HepG2 (cell line): ENCODE results near the gene ANO6. TPM values are rescaled to one million over a fixed set of nuclear protein-coding genes. Genes with fewer than 3 reads are reported as not detected.

Experiments
- ATAC-seq: fragments of 200-7000 bp; cut with Tn5 transposase; 3 replicates; pipeline ENCODE4 v1.9.1; 2020; ENCODE audit warnings: mild to moderate bottlenecking, moderate library complexity
- BruUV-seq: library from RNA; stranded (reverse); fragments of 400-500 nt; replicated peaks from 2 replicates; lab custom pipeline; 2021; lab: Mats Ljungman, UMichigan
- CTCF ChIA-PET: fragments of 300-600 bp; formaldehyde crosslinking; extraction: SDS; loops from one replicate; lab custom pipeline; 2021; ENCODE audit warnings: low total read pairs, inconsistent platforms, low intra/inter-chr PET ratio; lab: Yijun Ruan, JAX
- POLR2A ChIA-PET: fragments of 350-600 bp; sonication (Branson Sonifier 250); formaldehyde crosslinking; loops from one replicate; lab custom pipeline; 2020; ENCODE audit warnings: antibody characterized with exemption, inconsistent platforms; lab: Yijun Ruan, JAX
- DNase-seq: peaks from one replicate; pipeline ENCODE4 v3.0.0-alpha.2; 2015; ENCODE audit warnings: low spot score
- FAIRE-seq: peaks from 3 replicates; lab custom pipeline; 2011; peaks lifted over from hg19 to GRCh38; lab: Jason Lieb, UNC
- H2AFZ ChIP-seq: one replicate; pipeline ENCODE4 v1.6.1; 2011; ENCODE audit warnings: low read length, inconsistent platforms
- H3K27ac ChIP-seq: fragments of 300-600 bp; 3 replicates; pipeline ENCODE4 v1.8.0; 2011; ENCODE audit warnings: mixed run types, mild to moderate bottlenecking, mixed read lengths, low read length, inconsistent platforms; ENCODE audit not compliant: insufficient read depth; ENCODE audit errors: extremely low read length
- H3K27me3 ChIP-seq, 2 experiments: fragments of 200-600 bp in 1 of 2; 2 replicates in 1 of 2; 3 replicates in 1 of 2; pipeline versions ENCODE4 v1.6.0 to v1.8.0; 2011; ENCODE audit warnings: low read length in 2 of 2, mild to moderate bottlenecking in 2 of 2, moderate library complexity in 2 of 2, inconsistent platforms in 1 of 2; ENCODE audit not compliant: insufficient read depth in 2 of 2, control insufficient read depth in 1 of 2
- H3K36me3 ChIP-seq, 2 experiments: fragments of 200-600 bp in 1 of 2; replicated peaks in 1 of 2; 2 replicates in 1 of 2; 3 replicates in 1 of 2; pipeline versions ENCODE4 v1.5.1 to v1.8.0; 2011; ENCODE audit warnings: low read length in 2 of 2, inconsistent platforms in 1 of 2; ENCODE audit not compliant: insufficient read depth in 2 of 2, control insufficient read depth in 1 of 2
- H3K4me1 ChIP-seq: 2 replicates; pipeline ENCODE4 v1.5.1; 2012; ENCODE audit warnings: low read length, inconsistent platforms; ENCODE audit not compliant: insufficient read depth
- H3K4me2 ChIP-seq: 2 replicates; pipeline ENCODE4 v1.6.0; 2011; ENCODE audit warnings: low read depth, low read length, inconsistent platforms
- H3K4me3 ChIP-seq, 3 experiments: fragments of 200-600 bp in 1 of 3; sonication (generic), shearing (Covaris generic) in 1 of 3; replicated peaks in 1 of 3; 2 replicates each; pipeline ENCODE4 v1.5.1; 2011 to 2016; ENCODE audit warnings: low read length in 3 of 3, inconsistent platforms in 2 of 3, low read depth in 2 of 3, mild to moderate bottlenecking in 2 of 3, control low read depth in 1 of 3, mixed read lengths in 1 of 3; ENCODE audit not compliant: insufficient read depth in 1 of 3
- H3K79me2 ChIP-seq: one replicate; pipeline ENCODE4 v1.6.1; 2011; ENCODE audit warnings: low read length, inconsistent platforms; ENCODE audit not compliant: insufficient read depth
- H3K9ac ChIP-seq: 2 replicates; pipeline ENCODE4 v1.6.0; 2011; ENCODE audit warnings: mild to moderate bottlenecking, low read depth, low read length, inconsistent platforms; ENCODE audit not compliant: insufficient read depth
- H3K9me3 ChIP-seq: 2 replicates; pipeline ENCODE4 v1.5.1; 2012; ENCODE audit warnings: mild to moderate bottlenecking, low read length
- H4K20me1 ChIP-seq: 2 replicates; pipeline ENCODE4 v1.6.0; 2011; ENCODE audit warnings: inconsistent platforms, mild to moderate bottlenecking, low read length, moderate library complexity; ENCODE audit not compliant: insufficient read depth
- ELF3 ChIP-seq: IDR thresholded peaks from 2 replicates; pipeline ENCODE4 v1.6.1; 2016; ENCODE audit warnings: missing genetic modification reagents, missing compliant biosample characterization
- NR2F2 ChIP-seq: IDR thresholded peaks from 2 replicates; pipeline ENCODE4 v1.6.1; 2012; ENCODE audit warnings: low read depth, inconsistent platforms, borderline replicate concordance
- PITX1 ChIP-seq: sonication (generic); formaldehyde crosslinking; IDR thresholded peaks from 2 replicates; pipeline ENCODE4 v1.5.1; 2020; ENCODE audit warnings: mild to moderate bottlenecking, missing genetic modification reagents
- RAD51 ChIP-seq: fragments of 450-650 bp; IDR thresholded peaks from 2 replicates; pipeline ENCODE4 v1.6.1; 2016; ENCODE audit warnings: borderline replicate concordance
- RBFOX2 ChIP-seq: fragments of 200-400 bp; formaldehyde crosslinking; IDR thresholded peaks from 2 replicates; pipeline ENCODE4 v1.6.1; 2017; ENCODE audit warnings: low read depth, mild to moderate bottlenecking, low read length
- REXO4 ChIP-seq: sonication (generic); formaldehyde crosslinking; IDR thresholded peaks from 2 replicates; pipeline ENCODE4 v1.8.0; 2022; ENCODE audit warnings: missing genetic modification reagents, mild to moderate bottlenecking, borderline replicate concordance
- SAP130 ChIP-seq: IDR thresholded peaks from 2 replicates; pipeline ENCODE4 v1.6.1; 2016; ENCODE audit warnings: low read depth
- ZBTB38 ChIP-seq: sonication (generic); formaldehyde crosslinking; IDR thresholded peaks from 2 replicates; pipeline ENCODE4 v1.5.1; 2020; ENCODE audit warnings: mild to moderate bottlenecking, missing genetic modification reagents
- ZNF333 ChIP-seq: sonication (generic); formaldehyde crosslinking; IDR thresholded peaks from 2 replicates; pipeline ENCODE4 v1.4.0; 2020; ENCODE audit warnings: mild to moderate bottlenecking, missing genetic modification reagents, borderline replicate concordance
- ZNF431 ChIP-seq: sonication (generic); formaldehyde crosslinking; IDR thresholded peaks from 2 replicates; pipeline ENCODE4 v1.9.0; 2022; ENCODE audit warnings: missing genetic modification reagents, low read depth, mild to moderate bottlenecking, borderline replicate concordance
- ZNF563 ChIP-seq: sonication (generic); formaldehyde crosslinking; IDR thresholded peaks from 2 replicates; pipeline ENCODE4 v1.8.0; 2022; ENCODE audit warnings: mild to moderate bottlenecking, moderate library complexity, missing genetic modification reagents
- ZNF703 ChIP-seq: sonication (generic); formaldehyde crosslinking; IDR thresholded peaks from 2 replicates; pipeline ENCODE4 v1.5.1; 2020; ENCODE audit warnings: missing genetic modification reagents, mild to moderate bottlenecking, moderate library complexity, borderline replicate concordance
- ZNF75D ChIP-seq: sonication (generic); formaldehyde crosslinking; IDR thresholded peaks from 2 replicates; pipeline ENCODE4 v1.8.1; 2023; ENCODE audit warnings: missing genetic modification reagents, mild to moderate bottlenecking, borderline replicate concordance
- ZNF790 ChIP-seq: sonication (generic); formaldehyde crosslinking; IDR thresholded peaks from 2 replicates; pipeline ENCODE4 v1.8.0; 2022; ENCODE audit warnings: missing genetic modification reagents, mild to moderate bottlenecking, borderline replicate concordance
- ZSCAN30 ChIP-seq: sonication (generic); formaldehyde crosslinking; IDR thresholded peaks from 2 replicates; pipeline ENCODE4 v1.5.0; 2020; ENCODE audit warnings: mild to moderate bottlenecking, missing genetic modification reagents
- WGBS: methylation state at CpG from one replicate; pipeline ENCODE4 v1.1.6; 2017; ENCODE audit warnings: low lambda C conversion rate; 5-methylcytosine and 5-hydroxymethylcytosine counted together
- in situ Hi-C: cut with HindIII; loops from 2 replicates; pipeline ENCODE4 v1.10.0; 2017; ENCODE audit warnings: low pct_unique_long_range_greater_than_20kb; ENCODE audit not compliant: extremely low pct_ligation_motif_present
- intact Hi-C: fragments of 100-400 bp; cut with micrococcal nuclease; formaldehyde crosslinking; loops from one replicate; pipeline ENCODE4 v1.10.0; 2022; ENCODE audit not compliant: unreplicated experiment
- polyA plus RNA-seq, 8 experiments: library from polyadenylated mRNA; depleted of rRNA in 3 of 8; stranded (reverse) in 7 of 8; unstranded in 1 of 8; fragments of >200 nt; fragmentation: Illumina TruSeq in 4 of 8; extraction: Trizol in 4 of 8; gene quantifications; 2 replicates each; pipeline versions ENCODE4 v1.2.1 to v1.2.3, GENCODE V29; 2011 to 2016; ENCODE audit warnings: low read depth in 4 of 8, missing spikeins in 1 of 8, mixed read lengths in 1 of 8; ENCODE audit not compliant: insufficient read depth in 1 of 8
- total RNA-seq, 5 experiments: library from RNA; depleted of rRNA; stranded (reverse); fragments of >200 nt; fragmentation: Illumina TruSeq; extraction: Trizol; gene quantifications; 2 replicates each; pipeline ENCODE4 v1.2.3, GENCODE V29; 2016; ENCODE audit warnings: low read depth in 1 of 5
- TF ChIP-seq, protein P1 (sequence below): sonication (generic); formaldehyde crosslinking; IDR thresholded peaks from 2 replicates; pipeline ENCODE4 v1.5.1; 2020; ENCODE audit warnings: mild to moderate bottlenecking, missing genetic modification reagents
- TF ChIP-seq, protein P2 (sequence below): sonication (generic); formaldehyde crosslinking; IDR thresholded peaks from 2 replicates; pipeline ENCODE4 v1.4.0; 2020; ENCODE audit warnings: low read depth, missing genetic modification reagents

ANO6 gene
- total and polyA plus RNA-seq, 2 of the 13 experiments (the other 11 are each of a cell fraction or from before 2014, with no cell fraction given), result 37.8 to 57.1 TPM

- WGBS, result 99% methylated on average over 2 of the region's 2 CpGs
- H3K27ac ChIP-seq, result no peak overlapping the region
- no peaks in the 10 kb centered on the region for H3K27me3 ChIP-seq
- no TSS peak for BruUV-seq
- H3K4me3 ChIP-seq, result no peak overlapping the region
- ATAC-seq (no peak), FAIRE-seq (no peak), DNase-seq (no peak)
- no peak overlapping the region for H2AFZ ChIP-seq
- peaks cover 4% of the 10 kb centered on the region for H3K4me1 ChIP-seq
- H3K36me3 ChIP-seq, result peaks cover 10 to 29% of the 10 kb centered on the region in 2 experiments
- ChIA-PET CTCF (no interaction called here), POLR2A (no interaction called here)
- no peaks in the 10 kb centered on the region for H3K9me3 ChIP-seq
- H4K20me1 ChIP-seq, result no peaks in the 10 kb centered on the region
- H3K79me2 ChIP-seq, result no peaks in the 10 kb centered on the region
- H3K9ac ChIP-seq, result no peak overlapping the region
- TF ChIP-seq, protein P1, sequence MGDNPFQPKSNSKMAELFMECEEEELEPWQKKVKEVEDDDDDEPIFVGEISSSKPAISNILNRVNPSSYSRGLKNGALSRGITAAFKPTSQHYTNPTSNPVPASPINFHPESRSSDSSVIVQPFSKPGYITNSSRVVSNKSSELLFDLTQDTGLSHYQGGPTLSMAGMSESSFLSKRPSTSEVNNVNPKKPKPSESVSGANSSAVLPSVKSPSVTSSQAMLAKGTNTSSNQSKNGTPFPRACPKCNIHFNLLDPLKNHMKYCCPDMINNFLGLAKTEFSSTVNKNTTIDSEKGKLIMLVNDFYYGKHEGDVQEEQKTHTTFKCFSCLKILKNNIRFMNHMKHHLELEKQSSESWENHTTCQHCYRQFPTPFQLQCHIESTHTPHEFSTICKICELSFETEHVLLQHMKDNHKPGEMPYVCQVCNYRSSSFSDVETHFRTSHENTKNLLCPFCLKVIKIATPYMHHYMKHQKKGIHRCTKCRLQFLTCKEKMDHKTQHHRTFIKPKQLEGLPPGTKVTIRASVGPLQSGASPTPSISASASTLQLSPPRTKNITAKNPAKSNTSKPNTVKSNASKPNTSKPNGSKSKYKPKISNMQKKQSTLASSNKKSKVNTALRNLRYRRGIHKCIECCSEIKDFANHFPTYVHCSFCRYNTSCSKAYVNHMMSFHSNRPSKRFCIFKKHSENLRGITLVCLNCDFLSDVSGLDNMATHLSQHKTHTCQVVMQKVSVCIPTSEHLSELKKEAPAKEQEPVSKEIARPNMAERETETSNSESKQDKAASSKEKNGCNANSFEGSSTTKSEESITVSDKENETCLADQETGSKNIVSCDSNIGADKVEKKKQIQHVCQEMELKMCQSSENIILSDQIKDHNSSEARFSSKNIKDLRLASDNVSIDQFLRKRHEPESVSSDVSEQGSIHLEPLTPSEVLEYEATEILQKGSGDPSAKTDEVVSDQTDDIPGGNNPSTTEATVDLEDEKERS (CRISPR knock-in tag), result no peak
- TF ChIP-seq ZSCAN30 (CRISPR knock-in tag) (no peak), ELF3 (CRISPR knock-in tag) (no peak), NR2F2 (no peak), ZNF703 (CRISPR knock-in tag) (no peak), RBFOX2 (no peak), ZNF431 (no peak), ZBTB38 (CRISPR knock-in tag) (no peak), RAD51 (no peak), ZNF563 (no peak), ZNF75D (no peak), ZNF790 (CRISPR knock-in tag) (no peak), REXO4 (CRISPR knock-in tag) (no peak), PITX1 (CRISPR knock-in tag) (no peak), SAP130 (CRISPR knock-in tag) (no peak), ZNF333 (no peak)
- TF ChIP-seq, protein P2, sequence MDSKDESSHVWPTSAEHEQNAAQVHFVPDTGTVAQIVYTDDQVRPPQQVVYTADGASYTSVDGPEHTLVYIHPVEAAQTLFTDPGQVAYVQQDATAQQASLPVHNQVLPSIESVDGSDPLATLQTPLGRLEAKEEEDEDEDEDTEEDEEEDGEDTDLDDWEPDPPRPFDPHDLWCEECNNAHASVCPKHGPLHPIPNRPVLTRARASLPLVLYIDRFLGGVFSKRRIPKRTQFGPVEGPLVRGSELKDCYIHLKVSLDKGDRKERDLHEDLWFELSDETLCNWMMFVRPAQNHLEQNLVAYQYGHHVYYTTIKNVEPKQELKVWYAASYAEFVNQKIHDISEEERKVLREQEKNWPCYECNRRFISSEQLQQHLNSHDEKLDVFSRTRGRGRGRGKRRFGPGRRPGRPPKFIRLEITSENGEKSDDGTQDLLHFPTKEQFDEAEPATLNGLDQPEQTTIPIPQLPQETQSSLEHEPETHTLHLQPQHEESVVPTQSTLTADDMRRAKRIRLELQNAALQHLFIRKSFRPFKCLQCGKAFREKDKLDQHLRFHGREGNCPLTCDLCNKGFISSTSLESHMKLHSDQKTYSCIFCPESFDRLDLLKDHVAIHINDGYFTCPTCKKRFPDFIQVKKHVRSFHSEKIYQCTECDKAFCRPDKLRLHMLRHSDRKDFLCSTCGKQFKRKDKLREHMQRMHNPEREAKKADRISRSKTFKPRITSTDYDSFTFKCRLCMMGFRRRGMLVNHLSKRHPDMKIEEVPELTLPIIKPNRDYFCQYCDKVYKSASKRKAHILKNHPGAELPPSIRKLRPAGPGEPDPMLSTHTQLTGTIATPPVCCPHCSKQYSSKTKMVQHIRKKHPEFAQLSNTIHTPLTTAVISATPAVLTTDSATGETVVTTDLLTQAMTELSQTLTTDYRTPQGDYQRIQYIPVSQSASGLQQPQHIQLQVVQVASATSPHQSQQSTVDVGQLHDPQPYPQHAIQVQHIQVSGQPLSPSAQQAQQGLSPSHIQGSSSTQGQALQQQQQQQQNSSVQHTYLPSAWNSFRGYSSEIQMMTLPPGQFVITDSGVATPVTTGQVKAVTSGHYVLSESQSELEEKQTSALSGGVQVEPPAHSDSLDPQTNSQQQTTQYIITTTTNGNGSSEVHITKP (CRISPR knock-in tag), result no peak
- in situ Hi-C loops, result no loop called here
- intact Hi-C loops, result no loop called here
- no peak overlapping the region for H3K4me2 ChIP-seq
Measured at GRCh38 chr12:45348311-45348710, 132.4 kb downstream of the ANO6 start.
